Neuronal stem cell (in vitro differentiated cells): Measurements from ENCODE around the gene LIM2.
A peak's percentile ranks its signal among the peaks of the same experiment; 100 is the strongest.

Experiments
- DNase-seq: peaks from one replicate; pipeline ENCODE4 v3.0.0-alpha.2; 2013; ENCODE audit warnings: low spot score
- H2AFZ ChIP-seq: one replicate; pipeline ENCODE4 v1.6.1; 2013; ENCODE audit warnings: mild to moderate bottlenecking, low read length, inconsistent platforms
- H2AK5ac ChIP-seq: 2 replicates; pipeline ENCODE4 v1.6.1; 2013; ENCODE audit warnings: low read depth, mild to moderate bottlenecking, inconsistent platforms, low read length, moderate library complexity, mixed read lengths
- H2BK120ac ChIP-seq: 2 replicates; pipeline ENCODE4 v1.6.1; 2013; ENCODE audit warnings: low read depth, mild to moderate bottlenecking, inconsistent platforms, low read length, moderate library complexity, mixed read lengths
- H2BK12ac ChIP-seq: one replicate; pipeline ENCODE4 v1.6.1; 2013; ENCODE audit warnings: low read length, inconsistent platforms
- H2BK15ac ChIP-seq: 2 replicates; pipeline ENCODE4 v1.6.1; 2013; ENCODE audit warnings: mild to moderate bottlenecking, low read length, inconsistent platforms, mixed read lengths
- H2BK5ac ChIP-seq: one replicate; pipeline ENCODE4 v1.6.1; 2013; ENCODE audit warnings: inconsistent platforms, mild to moderate bottlenecking, low read length, moderate library complexity
- H3K14ac ChIP-seq: one replicate; pipeline ENCODE4 v1.6.1; 2013; ENCODE audit warnings: low read length, inconsistent platforms
- H3K18ac ChIP-seq: 2 replicates; pipeline ENCODE4 v1.6.1; 2013; ENCODE audit warnings: low read length, inconsistent platforms
- H3K23ac ChIP-seq: 2 replicates; pipeline ENCODE4 v1.6.1; 2013; ENCODE audit warnings: low read depth, mild to moderate bottlenecking, mixed read lengths, low read length, inconsistent platforms; ENCODE audit not compliant: poor library complexity
- H3K27ac ChIP-seq: replicated peaks from 3 replicates; pipeline ENCODE4 v1.5.1; 2013; ENCODE audit warnings: low read length, inconsistent platforms
- H3K27me3 ChIP-seq, 3 experiments: 2 replicates each; pipeline ENCODE4 v1.6.1; 2013; ENCODE audit warnings: low read length in 3 of 3, mild to moderate bottlenecking in 2 of 3, inconsistent platforms in 1 of 3, low read depth in 1 of 3, mixed read lengths in 1 of 3, moderate library complexity in 1 of 3; ENCODE audit not compliant: control insufficient read depth in 3 of 3, insufficient read depth in 3 of 3
- H3K36me3 ChIP-seq, 2 donors: replicated peaks in 1 of 2; 2 replicates each; pipeline ENCODE4 v1.6.1; 2013; ENCODE audit warnings: low read length in 2 of 2; ENCODE audit not compliant: control insufficient read depth in 2 of 2, insufficient read depth in 2 of 2
- H3K4ac ChIP-seq: 2 replicates; pipeline ENCODE4 v1.6.1; 2013; ENCODE audit warnings: inconsistent platforms, mild to moderate bottlenecking, low read length, moderate library complexity
- H3K4me1 ChIP-seq, 2 donors: 1 replicate in 1 of 2; 2 replicates in 1 of 2; pipeline ENCODE4 v1.6.1; 2013; ENCODE audit warnings: low read length in 2 of 2, low read depth in 1 of 2; ENCODE audit not compliant: control insufficient read depth in 2 of 2, insufficient read depth in 1 of 2
- H3K4me2 ChIP-seq: one replicate; pipeline ENCODE4 v1.6.1; 2013; ENCODE audit warnings: mild to moderate bottlenecking, low read length, inconsistent platforms; ENCODE audit not compliant: insufficient read depth, poor library complexity, severe bottlenecking
- H3K4me3 ChIP-seq, 2 donors: 2 replicates each; pipeline ENCODE4 v1.5.1; 2013; ENCODE audit warnings: low read length in 2 of 2, mild to moderate bottlenecking in 2 of 2, inconsistent platforms in 1 of 2, moderate library complexity in 1 of 2
- H3K79me1 ChIP-seq: one replicate; pipeline ENCODE4 v1.6.1; 2013; ENCODE audit warnings: low read depth, mild to moderate bottlenecking, inconsistent platforms, low read length, moderate library complexity
- H3K9ac ChIP-seq: one replicate; pipeline ENCODE4 v1.6.1; 2013; ENCODE audit warnings: mild to moderate bottlenecking, low read depth, low read length, inconsistent platforms; ENCODE audit not compliant: poor library complexity
- H3K9me3 ChIP-seq, 2 donors: replicated peaks in 1 of 2; 2 replicates each; pipeline versions ENCODE3 to v1.6.1; 2013; ENCODE audit warnings: low read length in 2 of 2, mild to moderate bottlenecking in 2 of 2, inconsistent platforms in 1 of 2, low read depth in 1 of 2, mixed read lengths in 1 of 2, moderate library complexity in 1 of 2; ENCODE audit not compliant: control insufficient read depth in 2 of 2, insufficient read depth in 1 of 2
- H4K8ac ChIP-seq: one replicate; pipeline ENCODE4 v1.6.1; 2013; ENCODE audit warnings: low read depth, mild to moderate bottlenecking, inconsistent platforms, low read length, moderate library complexity
- H4K91ac ChIP-seq: one replicate; pipeline ENCODE4 v1.6.1; 2013; ENCODE audit warnings: low read length, low read depth, mild to moderate bottlenecking, inconsistent platforms; ENCODE audit not compliant: poor library complexity
- WGBS, 2 donors: extraction: QIAGEN DNeasy Blood & Tissue Kit; methylation state at CpG; one replicate each; pipeline ENCODE4 v1.1.7; 2013; ENCODE audit warnings: missing lambda C conversion rate in 2 of 2, mixed read lengths in 1 of 2; ENCODE audit not compliant: insufficient read length in 2 of 2, insufficient replicate concordance in 1 of 2; ENCODE audit errors: extremely low coverage in 2 of 2; 5-methylcytosine and 5-hydroxymethylcytosine counted together

Gene LIM2

DNA sequence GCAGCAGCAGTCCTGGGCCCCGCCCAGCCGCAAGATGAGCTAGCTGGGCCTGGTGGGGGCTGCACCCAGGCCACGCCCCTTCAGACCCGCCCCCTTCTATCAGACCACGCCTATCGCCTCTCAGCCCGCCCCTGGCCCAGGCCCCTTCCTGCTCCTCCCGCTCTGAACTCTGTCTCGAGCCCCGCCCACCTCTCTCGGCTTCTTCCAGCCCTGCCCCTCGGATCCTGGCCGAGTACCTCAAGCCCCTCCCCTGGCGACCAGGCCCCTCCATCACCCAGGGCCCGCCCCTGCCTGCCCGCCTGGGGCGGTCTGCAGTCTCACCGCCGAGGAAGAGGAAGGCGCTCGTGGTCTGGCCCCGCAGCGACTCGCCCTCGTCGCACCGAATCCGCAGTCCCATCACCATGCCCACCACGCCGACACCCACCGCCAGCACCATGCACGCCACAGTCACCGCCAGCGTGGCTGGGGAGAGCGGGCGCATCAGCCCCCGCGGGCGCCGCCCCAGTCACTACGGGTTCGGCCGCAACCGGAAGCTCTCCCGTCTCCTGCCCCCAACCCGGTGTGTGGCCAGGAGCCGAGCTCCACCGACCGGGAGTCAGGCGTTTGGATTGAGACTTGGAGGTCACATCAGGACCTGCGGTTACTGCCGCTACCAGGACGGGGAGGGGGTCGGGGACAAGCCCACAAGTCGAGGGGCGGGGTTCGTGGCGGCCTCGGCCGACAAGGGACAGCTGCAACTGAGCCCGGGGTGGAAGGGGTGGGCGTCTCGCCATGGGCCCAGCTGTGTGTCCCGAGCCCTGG lies 20.0 kb downstream of the LIM2 start:
- Histone ChIP-seq H3K18ac (peak overlapping the region; percentile 99), H2BK12ac (peak overlapping the region; percentile 90), H3K23ac (peak overlapping the region; percentile 100), H2BK5ac (peak overlapping the region; percentile 98), H3K79me1 (peaks cover 4% of the 10 kb centered on the region), H3K27ac (peak overlapping the region; percentile 95), H3K4me3 (peak overlapping the region; percentile 70 to 93), H3K9ac (peak overlapping the region; percentile 98), H3K27me3 (peaks cover 0 to 15% (median 0%) of the 10 kb centered on the region in 3 experiments), H3K14ac (peak overlapping the region; percentile 90), H2BK120ac (peak overlapping the region; percentile 97), H3K36me3 (no peaks in the 10 kb centered on the region), H4K8ac (peak overlapping the region; percentile 93), H4K91ac (peak overlapping the region; percentile 72), H2AFZ (peak overlapping the region; percentile 98), H2BK15ac (peak overlapping the region; percentile 79), H3K4me2 (peak overlapping the region; percentile 89), H3K9me3 (no peaks in the 10 kb centered on the region), H3K4ac (peak overlapping the region; percentile 53), H2AK5ac (peak overlapping the region; percentile 99), H3K4me1 (peaks cover 12 to 15% of the 10 kb centered on the region in 2 donors)
- no CpG with 5 or more reads among the region's 64 CpGs for WGBS, 2 donors
- DNase-seq: peak; percentile 99

DNA sequence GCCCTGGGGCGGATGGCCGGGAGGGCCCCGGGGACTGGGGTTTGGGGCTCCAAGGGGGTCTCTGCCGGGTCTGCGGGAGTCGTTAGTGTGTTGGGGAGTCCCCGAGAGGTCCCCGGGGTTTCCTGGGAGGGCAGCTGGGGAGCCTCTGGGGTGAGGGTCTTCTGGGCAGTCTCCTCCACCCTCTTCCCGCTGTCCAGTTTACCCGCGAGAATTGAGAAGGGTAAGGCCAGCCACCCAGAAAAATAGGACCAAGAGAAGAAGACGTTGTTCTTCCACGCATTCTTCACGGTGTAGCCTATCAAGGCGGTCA lies 20.6 kb downstream of the LIM2 start:
- WGBS, 2 donors: no CpG with 5 or more reads among the region's 15 CpGs
- no peaks in the 10 kb centered on the region for H3K36me3 ChIP-seq

GRCh38 chr19:51366389-51367254 lies 21.2 kb downstream of the LIM2 start:
- Histone ChIP-seq H2AK5ac (peak overlapping the region; percentile 98), H3K18ac (peak overlapping the region; percentile 96), H3K9ac (peak overlapping the region; percentile 95), H3K27ac (peak overlapping the region; percentile 94), H4K91ac (no peak overlapping the region), H2BK15ac (peak overlapping the region; percentile 100), H2BK120ac (peak overlapping the region; percentile 21), H3K4me3 (peak overlapping the region; percentile 70 to 93), H2BK5ac (peak overlapping the region; percentile 99), H3K9me3 (no peaks in the 10 kb centered on the region), H3K79me1 (peaks cover 4% of the 10 kb centered on the region), H2BK12ac (peak overlapping the region; percentile 42), H3K4me2 (peak overlapping the region; percentile 89), H3K36me3 (no peaks in the 10 kb centered on the region), H3K4ac (no peak overlapping the region), H3K23ac (peak overlapping the region; percentile 93), H3K27me3 (peaks cover 0 to 5% (median 0%) of the 10 kb centered on the region in 3 experiments), H3K4me1 (peaks cover 12 to 15% of the 10 kb centered on the region in 2 donors), H3K14ac (peak overlapping the region; percentile 49), H2AFZ (peak overlapping the region; percentile 79), H4K8ac (no peak overlapping the region)
- DNase-seq: peak; percentile 98
- no CpG with 5 or more reads among the region's 54 CpGs for WGBS, 2 donors

More for the DNA sequence above, 20.6 kb downstream of the LIM2 start:
- Histone ChIP-seq H2BK12ac (no peak overlapping the region), H2BK120ac (no peak overlapping the region), H3K27ac (peak overlapping the region; percentile 94), H3K4me1 (peaks cover 12 to 15% of the 10 kb centered on the region in 2 donors), H3K4me3 (peak overlapping the region; percentile 70 to 93), H3K18ac (peak overlapping the region; percentile 96), H3K79me1 (peaks cover 4% of the 10 kb centered on the region), H2AFZ (peak overlapping the region; percentile 79), H3K9ac (peak overlapping the region; percentile 95), H3K9me3 (no peaks in the 10 kb centered on the region), H4K8ac (no peak overlapping the region), H2BK5ac (peak overlapping the region; percentile 99), H3K4ac (no peak overlapping the region), H2BK15ac (peak overlapping the region; percentile 100), H3K23ac (peak overlapping the region; percentile 37), H4K91ac (no peak overlapping the region), H2AK5ac (peak overlapping the region; percentile 98), H3K4me2 (peak overlapping the region; percentile 89), H3K14ac (peak overlapping the region; percentile 49), H3K27me3 (peaks cover 0 to 10% (median 0%) of the 10 kb centered on the region in 3 experiments)
- DNase-seq: no peak
